SK-N-SH treated with all-trans-retinoic acid at 6 μM for 48 hours (cell line): ENCODE measurements around the gene HOXC4.

ENCODE experiments used
- ATAC-seq: fragments of 200-7000 bp; cut with Tn5 transposase; 3 replicates; pipeline ENCODE4 v1.9.1; 2020; ENCODE audit warnings: mild to moderate bottlenecking, moderate library complexity
- ARNTL ChIP-seq: fragments of 450-650 bp; formaldehyde crosslinking; IDR thresholded peaks from 2 replicates; pipeline ENCODE4 v1.5.0; 2020; ENCODE audit warnings: low read depth, mild to moderate bottlenecking, moderate library complexity, borderline replicate concordance
- BACH2 ChIP-seq: fragments of 250-450 bp; sonication (Bioruptor Pico); IDR thresholded peaks from 2 replicates; pipeline ENCODE4 v1.9.0; 2021; ENCODE audit warnings: mild to moderate bottlenecking, borderline replicate concordance
- CREB5 ChIP-seq: fragments of 250-450 bp; sonication (Bioruptor Pico); IDR thresholded peaks from 2 replicates; pipeline ENCODE4 v1.5.1; 2020; ENCODE audit warnings: low read depth, mild to moderate bottlenecking, moderate library complexity
- CSDC2 ChIP-seq: fragments of 250-450 bp; sonication (Bioruptor Pico); IDR thresholded peaks from 2 replicates; pipeline ENCODE4 v1.5.0; 2020; ENCODE audit warnings: mild to moderate bottlenecking, moderate library complexity
- ESRRG ChIP-seq: fragments of 250-450 bp; sonication (Bioruptor Pico); IDR thresholded peaks from 2 replicates; pipeline ENCODE4 v1.6.1; 2021; ENCODE audit warnings: mild to moderate bottlenecking
- GLIS3 ChIP-seq: fragments of 250-450 bp; sonication (Bioruptor Pico); IDR thresholded peaks from 2 replicates; pipeline ENCODE4 v1.5.0; 2020; ENCODE audit warnings: mild to moderate bottlenecking, moderate library complexity
- OSR1 ChIP-seq: fragments of 250-450 bp; sonication (Bioruptor Pico); IDR thresholded peaks from 2 replicates; pipeline ENCODE4 v1.8.0; 2022; ENCODE audit warnings: moderate library complexity, mild to moderate bottlenecking, inconsistent platforms
- PATZ1 ChIP-seq: fragments of 250-450 bp; sonication (Bioruptor Pico); IDR thresholded peaks from 2 replicates; pipeline ENCODE4 v1.8.0; 2020; ENCODE audit warnings: mild to moderate bottlenecking, moderate library complexity, borderline replicate concordance
- PPARA ChIP-seq: fragments of 250-450 bp; sonication (Bioruptor Pico); IDR thresholded peaks from 2 replicates; pipeline ENCODE4 v1.5.0; 2020; ENCODE audit warnings: mild to moderate bottlenecking, borderline replicate concordance
- RARB ChIP-seq: fragments of 250-450 bp; sonication (Bioruptor Pico); IDR thresholded peaks from 2 replicates; pipeline ENCODE4 v1.8.0; 2021; ENCODE audit warnings: mild to moderate bottlenecking, moderate library complexity
- SNAI2 ChIP-seq: fragments of 250-450 bp; sonication (Bioruptor Pico); IDR thresholded peaks from 2 replicates; pipeline ENCODE4 v1.5.0; 2020; ENCODE audit warnings: mild to moderate bottlenecking, moderate library complexity
- TCF4 ChIP-seq: fragments of 250-450 bp; sonication (Bioruptor Pico); IDR thresholded peaks from 2 replicates; pipeline ENCODE4 v1.8.0; 2021; ENCODE audit warnings: mild to moderate bottlenecking, moderate library complexity, borderline replicate concordance
- TOX ChIP-seq: fragments of 250-450 bp; sonication (Bioruptor Pico); IDR thresholded peaks from 2 replicates; pipeline ENCODE4 v1.8.0; 2021; ENCODE audit warnings: mild to moderate bottlenecking, moderate library complexity, borderline replicate concordance
- TSHZ2 ChIP-seq: fragments of 250-450 bp; sonication (Bioruptor Pico); IDR thresholded peaks from 2 replicates; pipeline ENCODE4 v1.5.0; 2020; ENCODE audit warnings: mild to moderate bottlenecking, moderate library complexity
- ZC3H10 ChIP-seq: fragments of 250-450 bp; sonication (Bioruptor Pico); IDR thresholded peaks from 2 replicates; pipeline ENCODE4 v1.5.1; 2021; ENCODE audit warnings: mild to moderate bottlenecking, moderate library complexity
- ZFP3 ChIP-seq: fragments of 250-450 bp; sonication (Bioruptor Pico); IDR thresholded peaks from 2 replicates; pipeline ENCODE4 v1.5.0; 2020; ENCODE audit warnings: mild to moderate bottlenecking, moderate library complexity
- ZFP30 ChIP-seq: fragments of 450-650 bp; formaldehyde crosslinking; IDR thresholded peaks from 2 replicates; pipeline ENCODE4 v1.5.0; 2022; ENCODE audit warnings: mild to moderate bottlenecking, moderate library complexity
- ZNF70 ChIP-seq: fragments of 450-650 bp; formaldehyde crosslinking; IDR thresholded peaks from 2 replicates; pipeline ENCODE4 v1.5.0; 2020; ENCODE audit warnings: mild to moderate bottlenecking, moderate library complexity
- ZNF8 ChIP-seq: fragments of 450-650 bp; formaldehyde crosslinking; IDR thresholded peaks from 2 replicates; pipeline ENCODE4 v1.5.0; 2020; ENCODE audit warnings: mild to moderate bottlenecking, moderate library complexity
- TF ChIP-seq, protein P1 (sequence below): fragments of 250-450 bp; sonication (Bioruptor Pico); IDR thresholded peaks from 2 replicates; pipeline ENCODE4 v1.5.1; 2021; ENCODE audit warnings: mild to moderate bottlenecking, moderate library complexity
- TF ChIP-seq, protein P2 (sequence below): fragments of 250-450 bp; sonication (Bioruptor Pico); IDR thresholded peaks from 2 replicates; pipeline ENCODE4 v1.8.0; 2021; ENCODE audit warnings: low read depth, mild to moderate bottlenecking, moderate library complexity, borderline replicate concordance

The HOXC4 gene

GRCh38 chr12:54045401-54045800 is 8.2 kb upstream of the HOXC4 start (continued):
- TF ChIP-seq PATZ1 (CRISPR knock-in tag) (no peak), SNAI2 (CRISPR knock-in tag) (no peak), CSDC2 (no peak), ARNTL (CRISPR knock-in tag) (no peak), RARB (CRISPR knock-in tag) (no peak), ZC3H10 (CRISPR knock-in tag) (no peak), TOX (no peak)
- TF ChIP-seq, protein P1, sequence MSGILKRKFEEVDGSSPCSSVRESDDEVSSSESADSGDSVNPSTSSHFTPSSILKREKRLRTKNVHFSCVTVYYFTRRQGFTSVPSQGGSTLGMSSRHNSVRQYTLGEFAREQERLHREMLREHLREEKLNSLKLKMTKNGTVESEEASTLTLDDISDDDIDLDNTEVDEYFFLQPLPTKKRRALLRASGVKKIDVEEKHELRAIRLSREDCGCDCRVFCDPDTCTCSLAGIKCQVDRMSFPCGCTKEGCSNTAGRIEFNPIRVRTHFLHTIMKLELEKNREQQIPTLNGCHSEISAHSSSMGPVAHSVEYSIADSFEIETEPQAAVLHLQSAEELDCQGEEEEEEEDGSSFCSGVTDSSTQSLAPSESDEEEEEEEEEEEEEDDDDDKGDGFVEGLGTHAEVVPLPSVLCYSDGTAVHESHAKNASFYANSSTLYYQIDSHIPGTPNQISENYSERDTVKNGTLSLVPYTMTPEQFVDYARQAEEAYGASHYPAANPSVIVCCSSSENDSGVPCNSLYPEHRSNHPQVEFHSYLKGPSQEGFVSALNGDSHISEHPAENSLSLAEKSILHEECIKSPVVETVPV (CRISPR knock-in tag), result no peak

GRCh38 chr12:54045868-54046521 is 7.6 kb upstream of the HOXC4 start:
- ATAC-seq, result no peak
- TF ChIP-seq PATZ1 (CRISPR knock-in tag), result no peak
- TF ChIP-seq TCF4 (CRISPR knock-in tag), result no peak
- no peak for TF ChIP-seq GLIS3 (CRISPR knock-in tag)
- TF ChIP-seq ZFP30 (CRISPR knock-in tag), result no peak
- no peak for TF ChIP-seq BACH2 (CRISPR knock-in tag)
- TF ChIP-seq TOX, result no peak
- TF ChIP-seq PPARA (CRISPR knock-in tag), result no peak

GRCh38 chr12:54046809-54047159 is 6.9 kb upstream of the HOXC4 start:
- TF ChIP-seq OSR1 (no peak), ZNF8 (CRISPR knock-in tag) (no peak), BACH2 (CRISPR knock-in tag) (no peak), TCF4 (CRISPR knock-in tag) (no peak), ZFP3 (CRISPR knock-in tag) (no peak), ESRRG (CRISPR knock-in tag) (no peak), ZNF70 (no peak), ARNTL (CRISPR knock-in tag) (no peak), CREB5 (CRISPR knock-in tag) (no peak), ZFP30 (CRISPR knock-in tag) (no peak), PPARA (CRISPR knock-in tag) (no peak), GLIS3 (CRISPR knock-in tag) (no peak), ZC3H10 (CRISPR knock-in tag) (no peak), TSHZ2 (CRISPR knock-in tag) (no peak), TOX (no peak)
- TF ChIP-seq, protein P1 (CRISPR knock-in tag), result no peak
- TF ChIP-seq, protein P2, sequence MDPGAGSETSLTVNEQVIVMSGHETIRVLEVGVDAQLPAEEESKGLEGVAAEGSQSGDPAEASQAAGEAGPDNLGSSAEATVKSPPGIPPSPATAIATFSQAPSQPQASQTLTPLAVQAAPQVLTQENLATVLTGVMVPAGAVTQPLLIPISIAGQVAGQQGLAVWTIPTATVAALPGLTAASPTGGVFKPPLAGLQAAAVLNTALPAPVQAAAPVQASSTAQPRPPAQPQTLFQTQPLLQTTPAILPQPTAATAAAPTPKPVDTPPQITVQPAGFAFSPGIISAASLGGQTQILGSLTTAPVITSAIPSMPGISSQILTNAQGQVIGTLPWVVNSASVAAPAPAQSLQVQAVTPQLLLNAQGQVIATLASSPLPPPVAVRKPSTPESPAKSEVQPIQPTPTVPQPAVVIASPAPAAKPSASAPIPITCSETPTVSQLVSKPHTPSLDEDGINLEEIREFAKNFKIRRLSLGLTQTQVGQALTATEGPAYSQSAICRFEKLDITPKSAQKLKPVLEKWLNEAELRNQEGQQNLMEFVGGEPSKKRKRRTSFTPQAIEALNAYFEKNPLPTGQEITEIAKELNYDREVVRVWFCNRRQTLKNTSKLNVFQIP (CRISPR knock-in tag), result no peak
- no peak for ATAC-seq
